Vagina (tissue), 2 donors: Measurements from ENCODE around the gene BEND7. TPM values are rescaled to one million over a fixed set of nuclear protein-coding genes. Genes with fewer than 3 reads are reported as not detected.

Experiments
- DNase-seq, 2 donors: peaks; one replicate each; pipeline ENCODE4 v3.0.0-alpha.2; 2017; ENCODE audit errors: extremely low spot score in 2 of 2
- H3K27ac ChIP-seq: fragments of 200-600 bp; sonication (generic); one replicate; pipeline ENCODE4 v1.5.1; 2019
- H3K27me3 ChIP-seq: fragments of 200-600 bp; sonication (generic); one replicate; pipeline ENCODE4 v1.5.1; 2019
- H3K36me3 ChIP-seq, 2 donors: fragments of 200-600 bp; sonication (generic); one replicate each; pipeline ENCODE4 v1.5.1; 2017 to 2019
- H3K4me1 ChIP-seq: fragments of 200-600 bp; sonication (generic); one replicate; pipeline ENCODE4 v1.5.1; 2019
- H3K4me3 ChIP-seq, 2 donors: fragments of 200-600 bp; sonication (generic); 1 replicate in 1 of 2; 2 replicates in 1 of 2; pipeline ENCODE4 v1.5.1; 2016 to 2019
- H3K9me3 ChIP-seq: fragments of 200-600 bp; sonication (generic); one replicate; pipeline ENCODE4 v1.5.1; 2019
- POLR2A ChIP-seq, 2 donors: fragments of 450-650 bp; IDR thresholded peaks; one replicate each; pipeline ENCODE4 v1.6.1; 2017; ENCODE audit warnings: antibody characterized with exemption in 2 of 2, mild to moderate bottlenecking in 2 of 2, moderate library complexity in 2 of 2
- POLR2AphosphoS5 ChIP-seq, 2 donors: sonication (generic); formaldehyde crosslinking; IDR thresholded peaks; one replicate each; pipeline ENCODE4 v1.9.0; 2017; ENCODE audit warnings: antibody characterized with exemption in 2 of 2, mild to moderate bottlenecking in 2 of 2, low read depth in 1 of 2; ENCODE audit not compliant: insufficient read depth in 1 of 2
- intact Hi-C: fragments of 100-400 bp; cut with DNase I; formaldehyde crosslinking; loops from one replicate; pipeline ENCODE4 v1.15.1; 2023
- total RNA-seq: library from RNA; depleted of rRNA; stranded (reverse); fragments of >200 nt; gene quantifications from one replicate; pipeline ENCODE4 v1.2.3, GENCODE V29; 2016
- TF ChIP-seq, protein P1 (sequence below), 3 experiments: fragments of 450-650 bp in 2 of 3; fragments of 200-600 bp in 1 of 3; sonication (generic) in 1 of 3; IDR thresholded peaks; one replicate each; pipeline ENCODE4 v1.5.1; 2017 to 2019; ENCODE audit warnings: antibody characterized with exemption in 3 of 3, mild to moderate bottlenecking in 2 of 3, moderate library complexity in 2 of 3

The BEND7 gene
- total RNA-seq, 1 donor from 2014 or later: 16.2 TPM

DNA sequence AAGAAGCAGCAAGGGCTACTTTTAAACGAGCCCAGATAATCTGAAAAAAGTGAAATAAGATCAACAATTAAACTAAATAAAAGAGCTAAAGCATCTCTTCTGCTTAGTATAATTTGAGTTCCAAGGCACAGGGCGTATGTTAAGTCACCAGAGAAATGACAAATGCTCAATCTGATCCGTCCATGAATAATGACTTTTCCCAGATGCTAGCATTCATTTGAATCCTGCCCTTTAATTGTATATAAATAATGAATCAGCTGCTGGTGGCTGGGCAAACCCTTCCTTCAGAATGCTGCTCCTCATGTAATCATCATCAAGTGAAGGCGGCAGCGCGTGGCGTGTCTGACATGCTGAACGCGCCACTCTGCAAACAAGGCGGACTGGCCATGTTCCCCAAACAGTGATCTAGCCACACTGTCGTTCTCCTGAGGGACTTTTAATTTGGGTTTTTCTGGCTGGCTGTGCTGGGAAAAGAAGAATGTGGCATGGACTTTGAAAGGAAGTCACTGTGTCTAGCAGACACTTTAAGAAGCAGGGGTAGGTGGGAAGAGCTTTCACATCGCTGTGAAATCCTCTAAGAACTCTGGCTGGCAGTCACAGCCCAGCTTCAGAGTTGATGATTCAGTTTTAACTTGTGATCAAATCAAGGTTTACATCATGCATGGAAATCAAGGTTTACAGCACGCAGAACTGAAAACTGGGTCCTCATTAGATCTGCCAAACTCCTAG, 70.7 kb downstream of the BEND7 start:
- intact Hi-C loops: no loop called here
- TF ChIP-seq, protein P1, sequence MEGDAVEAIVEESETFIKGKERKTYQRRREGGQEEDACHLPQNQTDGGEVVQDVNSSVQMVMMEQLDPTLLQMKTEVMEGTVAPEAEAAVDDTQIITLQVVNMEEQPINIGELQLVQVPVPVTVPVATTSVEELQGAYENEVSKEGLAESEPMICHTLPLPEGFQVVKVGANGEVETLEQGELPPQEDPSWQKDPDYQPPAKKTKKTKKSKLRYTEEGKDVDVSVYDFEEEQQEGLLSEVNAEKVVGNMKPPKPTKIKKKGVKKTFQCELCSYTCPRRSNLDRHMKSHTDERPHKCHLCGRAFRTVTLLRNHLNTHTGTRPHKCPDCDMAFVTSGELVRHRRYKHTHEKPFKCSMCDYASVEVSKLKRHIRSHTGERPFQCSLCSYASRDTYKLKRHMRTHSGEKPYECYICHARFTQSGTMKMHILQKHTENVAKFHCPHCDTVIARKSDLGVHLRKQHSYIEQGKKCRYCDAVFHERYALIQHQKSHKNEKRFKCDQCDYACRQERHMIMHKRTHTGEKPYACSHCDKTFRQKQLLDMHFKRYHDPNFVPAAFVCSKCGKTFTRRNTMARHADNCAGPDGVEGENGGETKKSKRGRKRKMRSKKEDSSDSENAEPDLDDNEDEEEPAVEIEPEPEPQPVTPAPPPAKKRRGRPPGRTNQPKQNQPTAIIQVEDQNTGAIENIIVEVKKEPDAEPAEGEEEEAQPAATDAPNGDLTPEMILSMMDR (IDR thresholded peaks at IDR 0.05): no peak
- no peak for TF ChIP-seq POLR2AphosphoS5 (IDR thresholded peaks at IDR 0.05; ENCODE audit: insufficient read depth in 1 of 2, low read depth in 1 of 2)
- TF ChIP-seq POLR2A (IDR thresholded peaks at IDR 0.05): no peak
- Histone ChIP-seq H3K27ac (no peak overlapping the region), H3K9me3 (no peaks in the 10 kb centered on the region), H3K4me3 (no peak overlapping the region), H3K36me3 (no peaks in the 10 kb centered on the region), H3K27me3 (no peaks in the 10 kb centered on the region), H3K4me1 (no peaks in the 10 kb centered on the region)
- no peak for DNase-seq

DNA sequence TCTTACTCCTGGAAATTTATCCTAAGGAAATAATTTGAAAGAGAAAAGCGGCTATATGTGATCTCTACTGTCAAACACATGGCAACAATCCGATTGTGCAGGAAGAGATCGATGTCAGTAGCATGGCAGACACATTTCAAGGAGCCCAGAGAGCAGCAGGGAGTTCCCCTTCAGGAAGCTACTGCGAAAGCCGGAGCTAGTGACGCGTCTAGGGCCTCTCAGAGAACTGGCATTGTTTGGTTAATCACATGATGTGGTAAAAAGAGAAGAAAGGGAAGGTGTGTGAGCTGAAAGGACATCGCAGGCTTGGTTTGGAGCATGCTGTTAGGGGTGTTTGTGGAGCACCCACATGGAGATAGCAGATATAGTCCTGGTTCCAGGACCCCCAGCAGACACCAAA, 74.9 kb downstream of the BEND7 start:
- Histone ChIP-seq H3K4me1 (no peaks in the 10 kb centered on the region), H3K9me3 (no peaks in the 10 kb centered on the region), H3K27me3 (no peaks in the 10 kb centered on the region), H3K4me3 (no peak overlapping the region), H3K27ac (no peak overlapping the region), H3K36me3 (no peaks in the 10 kb centered on the region)
- no peak for DNase-seq
- TF ChIP-seq, protein P1 (IDR thresholded peaks at IDR 0.05): no peak
- no peak for TF ChIP-seq POLR2A (IDR thresholded peaks at IDR 0.05)
- no peak for TF ChIP-seq POLR2AphosphoS5 (IDR thresholded peaks at IDR 0.05; ENCODE audit: insufficient read depth in 1 of 2, low read depth in 1 of 2)
- intact Hi-C loops: no loop called here

DNA sequence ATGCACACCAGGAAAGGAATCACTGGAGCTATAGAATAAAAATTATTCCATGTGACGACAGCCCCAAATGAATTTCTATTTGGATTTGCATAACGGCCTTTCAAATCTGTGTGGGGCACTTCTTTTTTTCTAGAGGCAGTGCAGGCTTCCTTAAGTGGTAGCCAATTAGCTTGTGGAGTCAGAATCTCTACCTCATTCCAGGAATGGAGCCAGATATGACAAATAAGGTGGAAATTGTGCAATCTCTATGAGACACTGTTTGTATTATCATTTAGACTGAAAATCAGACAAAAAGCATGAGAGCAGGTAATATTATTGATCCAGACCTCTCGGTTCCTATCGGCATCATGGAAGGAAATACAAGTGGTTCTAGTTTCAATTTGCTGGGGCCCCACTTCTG, 78.7 kb downstream of the BEND7 start:
- Histone ChIP-seq H3K9me3 (no peaks in the 10 kb centered on the region), H3K27me3 (no peaks in the 10 kb centered on the region), H3K36me3 (peaks cover 0 to 10% of the 10 kb centered on the region in 2 donors), H3K27ac (no peak overlapping the region), H3K4me3 (no peak overlapping the region), H3K4me1 (no peaks in the 10 kb centered on the region)
- no peak for DNase-seq
- no peak for TF ChIP-seq POLR2A (IDR thresholded peaks at IDR 0.05)
- no peak for TF ChIP-seq POLR2AphosphoS5 (IDR thresholded peaks at IDR 0.05; ENCODE audit: insufficient read depth in 1 of 2, low read depth in 1 of 2)
- TF ChIP-seq, protein P1 (IDR thresholded peaks at IDR 0.05): no peak
- intact Hi-C loops: no loop called here

DNA sequence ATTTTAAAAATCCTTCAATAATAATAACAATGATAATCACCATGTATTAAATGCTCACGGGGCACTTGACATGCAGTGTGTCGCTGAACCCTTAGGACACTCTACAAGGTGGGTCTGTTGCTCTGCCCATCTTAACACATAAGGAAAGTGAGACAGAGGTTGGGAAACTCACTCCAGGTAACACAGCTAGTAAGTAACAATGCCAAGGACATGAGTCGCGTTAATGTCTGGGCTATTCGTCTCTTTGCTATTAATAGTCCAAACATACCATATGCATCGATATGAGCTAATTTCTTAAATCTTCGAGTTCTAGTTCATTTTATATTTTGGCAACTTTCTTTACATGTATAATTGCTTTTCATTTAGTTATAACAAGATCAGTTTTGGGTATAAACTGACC, 79.5 kb downstream of the BEND7 start:
- Histone ChIP-seq H3K4me3 (no peak overlapping the region), H3K27me3 (no peaks in the 10 kb centered on the region), H3K4me1 (no peaks in the 10 kb centered on the region), H3K27ac (no peak overlapping the region), H3K9me3 (no peaks in the 10 kb centered on the region), H3K36me3 (peaks cover 0 to 10% of the 10 kb centered on the region in 2 donors)
- DNase-seq: no peak
- TF ChIP-seq POLR2AphosphoS5 (IDR thresholded peaks at IDR 0.05; ENCODE audit: insufficient read depth in 1 of 2, low read depth in 1 of 2) (no peak), POLR2A (IDR thresholded peaks at IDR 0.05) (no peak)
- TF ChIP-seq, protein P1 (IDR thresholded peaks at IDR 0.05): no peak
- intact Hi-C loops: no loop called here

DNA sequence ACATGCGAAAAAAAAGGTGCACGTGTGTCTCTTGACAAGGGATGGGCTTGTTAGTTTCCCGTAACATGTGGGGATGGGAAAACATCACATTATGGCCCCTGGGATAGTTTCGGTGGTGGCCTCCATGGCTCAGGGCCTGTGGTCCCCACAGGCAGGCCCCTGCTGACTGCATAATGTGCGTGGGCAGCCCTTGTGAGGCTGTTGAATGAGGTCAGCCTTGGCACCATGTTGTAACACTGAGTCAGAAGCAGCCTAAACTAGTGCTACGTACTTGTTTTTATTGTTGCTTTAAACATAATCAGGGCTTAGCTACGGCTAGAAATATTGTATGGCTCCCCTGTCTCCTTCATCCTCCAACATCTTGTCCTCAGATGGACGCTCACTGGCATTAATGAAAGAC, 80.6 kb downstream of the BEND7 start:
- no peaks in the 10 kb centered on the region for H3K27me3 ChIP-seq
- no peak for DNase-seq
- no peaks in the 10 kb centered on the region for H3K9me3 ChIP-seq
- peaks cover 0 to 10% of the 10 kb centered on the region in 2 donors for H3K36me3 ChIP-seq
- TF ChIP-seq POLR2A (IDR thresholded peaks at IDR 0.05) (no peak), POLR2AphosphoS5 (IDR thresholded peaks at IDR 0.05; ENCODE audit: insufficient read depth in 1 of 2, low read depth in 1 of 2) (no peak)
- TF ChIP-seq, protein P1 (IDR thresholded peaks at IDR 0.05): no peak
- no peaks in the 10 kb centered on the region for H3K4me1 ChIP-seq
- intact Hi-C loops: no loop called here
- H3K4me3 ChIP-seq: no peak overlapping the region
- no peak overlapping the region for H3K27ac ChIP-seq
